ENCODE data around the gene CD207.
"Not testable (repeated sequence)": the region's sequence is repeated elsewhere in the genome, so short reads cannot be mapped to it uniquely, and the experiment has no call there.

CD207 gene

GRCh38 chr2:70835643-70836042, at the start of gene CD207:
CD207 (minus strand) TSS chr2:70835816; CDS start chr2:70835776, 40 bp downstream.
- no peak for DNase-seq (ENCODE audit: low read depth in 2 of 2)

DNA sequence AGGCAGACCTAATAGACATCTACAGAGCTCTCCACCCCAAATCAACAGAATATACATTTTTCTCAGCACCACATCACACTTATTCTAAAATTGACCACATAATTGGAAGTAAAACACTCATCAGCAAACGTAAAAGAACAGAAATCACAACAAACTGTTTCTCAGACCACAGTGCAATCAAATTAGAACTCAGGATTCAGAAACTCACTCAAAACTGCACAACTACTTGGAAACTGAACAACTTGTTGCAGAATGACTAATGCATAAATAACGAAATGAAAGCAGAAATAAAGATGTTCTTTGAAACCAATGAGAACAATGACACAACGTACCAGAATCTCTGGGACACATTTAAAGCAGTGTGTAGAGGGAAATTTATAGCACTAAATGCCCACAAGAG, 42.9 kb upstream of the CD207 start:
- DNase-seq (ENCODE audit: low read depth in 2 of 2): not testable (repeated sequence)

DNA sequence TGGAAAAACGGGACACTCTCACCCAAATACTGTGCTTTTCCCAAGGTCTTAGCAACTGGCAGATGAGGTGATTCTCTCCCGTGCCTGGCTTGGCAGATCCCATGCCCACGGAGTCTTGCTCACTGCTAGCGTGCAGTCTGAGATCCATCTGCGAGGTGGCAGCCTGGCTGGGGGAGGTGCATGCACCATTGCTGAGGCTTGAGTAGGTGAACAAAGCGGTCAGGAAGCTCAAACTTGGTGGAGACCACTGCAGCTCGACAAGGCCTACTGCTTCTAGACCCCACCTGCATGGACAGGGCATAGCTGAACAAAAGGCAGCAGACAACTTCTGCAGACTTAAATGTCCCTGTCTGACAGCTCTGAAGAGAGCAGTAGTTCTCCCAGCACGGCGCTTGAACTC, 40.5 kb upstream of the CD207 start:
- not testable (repeated sequence) for DNase-seq (ENCODE audit: low read depth in 2 of 2)

DNA sequence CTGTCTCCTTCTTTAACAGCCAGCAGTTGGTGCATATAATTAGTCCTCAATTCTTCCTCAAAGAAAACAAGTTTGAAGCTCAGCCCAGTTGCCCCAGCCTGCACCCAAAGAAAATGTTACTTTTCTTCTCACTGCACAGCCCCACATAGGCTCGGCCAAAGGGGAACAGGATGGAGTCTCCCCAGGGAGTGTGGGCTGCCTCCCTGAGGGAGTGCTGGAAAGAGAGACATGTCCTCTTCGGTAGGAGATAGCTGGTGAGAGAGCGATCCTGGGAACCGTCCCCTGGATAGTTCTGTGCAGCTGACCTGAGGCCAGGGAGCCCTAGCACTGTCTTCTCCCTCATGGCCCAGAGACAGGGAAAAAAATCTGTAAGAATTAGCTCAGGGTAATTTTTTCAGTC, 37.9 kb upstream of the CD207 start:
- DNase-seq (ENCODE audit: low read depth in 2 of 2): no peak

DNA sequence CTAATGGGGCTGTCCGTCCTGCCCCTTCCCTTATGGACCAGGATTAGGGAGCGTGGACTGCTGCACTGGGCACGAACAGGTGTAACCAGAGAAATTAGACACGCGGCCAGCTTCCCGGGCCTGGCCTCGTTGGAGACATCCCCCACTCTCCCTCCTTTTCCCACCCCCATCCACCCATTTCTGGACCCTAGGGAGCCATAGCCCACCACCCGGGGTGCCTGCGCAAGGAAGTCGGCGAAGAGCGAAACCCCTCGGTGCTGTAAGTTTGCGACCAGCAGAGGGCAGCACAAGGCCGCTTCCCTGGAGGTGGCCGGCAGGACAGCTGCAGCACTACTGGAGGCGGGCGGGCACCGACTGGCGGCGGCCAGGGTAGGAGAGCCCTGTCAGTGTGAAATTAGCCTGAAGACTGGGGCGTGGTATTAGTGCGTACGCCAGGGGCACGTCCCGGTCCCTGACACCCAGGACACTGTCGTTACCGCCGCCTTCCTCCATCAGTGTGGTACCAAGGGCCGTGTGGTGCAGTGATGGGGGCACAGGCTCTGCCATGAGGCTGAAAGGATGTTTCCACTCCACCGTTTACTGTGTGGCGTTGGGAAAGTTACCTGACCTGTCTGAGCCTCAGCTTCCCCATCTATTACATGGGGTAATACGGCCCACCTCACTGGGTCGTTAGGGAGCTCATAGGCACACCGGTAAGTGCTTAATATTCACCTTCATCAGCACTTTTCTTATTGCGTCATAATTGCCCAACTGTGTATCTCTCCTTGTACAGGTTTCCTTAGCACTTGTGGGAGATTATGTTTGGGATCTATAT, 36.0 kb upstream of the CD207 start:
- peak; percentile 57 for DNase-seq (ENCODE audit: low read depth in 2 of 2)

DNA sequence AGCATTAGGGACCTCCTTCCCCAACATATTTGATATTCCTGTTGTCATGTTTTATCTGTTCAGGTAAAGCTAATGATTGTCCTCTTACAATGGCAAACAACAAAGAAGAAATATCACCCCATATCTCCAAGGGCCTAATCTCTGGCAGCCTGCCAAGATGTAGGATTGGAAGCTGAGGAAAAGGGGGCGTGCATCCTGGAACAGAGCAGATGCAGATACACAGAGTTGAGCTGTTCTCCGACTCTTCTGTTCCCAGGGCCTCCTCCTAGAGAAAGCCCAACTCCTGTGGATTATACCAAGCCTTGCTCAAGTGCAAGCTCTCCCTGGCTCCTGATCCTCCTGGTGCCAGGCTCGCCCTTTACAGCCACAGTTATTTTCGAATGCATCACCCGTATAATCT, 35.2 kb upstream of the CD207 start:
- DNase-seq (ENCODE audit: low read depth in 2 of 2): no peak

DNA sequence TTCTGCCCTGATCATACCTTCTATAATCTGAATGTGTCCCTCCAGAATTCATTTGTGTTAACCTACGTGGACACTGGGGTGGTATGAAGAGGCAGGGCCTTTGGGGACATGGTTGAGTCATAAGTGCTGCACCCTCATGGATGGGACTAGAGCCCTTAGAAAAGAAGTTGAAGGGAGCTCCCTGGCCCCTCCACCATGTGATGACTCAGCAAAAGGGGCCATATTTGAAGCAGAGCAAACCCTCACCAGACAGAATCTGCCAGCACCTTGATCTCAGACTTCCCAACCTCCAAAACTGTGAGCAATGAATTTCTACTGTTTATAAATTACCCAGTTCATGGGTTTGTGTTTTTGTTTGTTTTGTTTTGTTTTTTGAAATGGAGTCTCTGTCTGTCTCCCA, 33.4 kb upstream of the CD207 start:
- DNase-seq (ENCODE audit: low read depth in 2 of 2): no peak

DNA sequence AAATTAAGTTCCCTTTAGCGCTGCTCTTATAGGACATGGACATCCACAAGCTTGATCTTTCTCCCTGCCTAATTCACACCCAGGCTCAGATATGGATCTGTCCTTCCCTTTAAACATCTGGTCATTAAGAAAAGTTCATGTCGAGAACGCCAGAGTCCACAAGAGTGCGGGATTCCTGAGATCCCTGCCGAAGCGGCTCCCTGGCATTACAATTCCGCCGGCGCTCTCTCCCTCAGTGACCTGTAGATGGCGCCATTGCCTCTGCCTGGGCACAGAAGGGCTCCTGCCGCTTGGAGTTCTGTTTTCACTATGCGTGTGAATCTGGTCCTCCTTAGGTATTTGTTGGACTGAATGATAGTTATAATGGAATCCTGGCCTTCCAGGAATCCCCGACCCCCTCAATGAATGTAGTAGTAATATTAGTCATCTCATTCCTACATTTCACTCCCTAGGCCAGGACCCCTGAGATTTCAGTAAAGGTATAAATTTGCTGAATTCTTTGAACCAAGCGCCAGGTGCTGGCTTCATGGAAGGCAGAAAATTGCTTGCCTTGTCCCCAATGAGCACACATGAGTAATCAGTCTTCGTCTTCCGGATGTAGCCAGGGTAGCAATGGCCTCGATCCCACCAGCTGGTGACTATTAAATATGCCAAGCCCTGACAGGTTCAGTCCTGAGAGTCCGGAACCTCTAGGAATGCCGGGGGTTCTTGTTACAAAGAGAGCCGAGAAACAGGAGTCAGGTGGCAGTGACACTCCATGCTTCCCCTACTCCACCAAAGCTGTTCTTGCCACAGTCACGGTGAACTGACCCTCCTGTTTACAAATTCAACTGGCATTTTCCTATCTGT, 26.4 kb upstream of the CD207 start:
- DNase-seq (ENCODE audit: low read depth in 2 of 2): peak; percentile 31 to 42

GRCh38 chr2:70855667-70856066, 20.1 kb upstream of the CD207 start:
- DNase-seq (ENCODE audit: low read depth in 2 of 2): no peak

GRCh38 chr2:70854411-70854810, 18.8 kb upstream of the CD207 start:
- no peak for DNase-seq (ENCODE audit: low read depth in 2 of 2)

GRCh38 chr2:70852824-70853223, 17.2 kb upstream of the CD207 start:
- no peak for DNase-seq (ENCODE audit: low read depth in 2 of 2)

DNA sequence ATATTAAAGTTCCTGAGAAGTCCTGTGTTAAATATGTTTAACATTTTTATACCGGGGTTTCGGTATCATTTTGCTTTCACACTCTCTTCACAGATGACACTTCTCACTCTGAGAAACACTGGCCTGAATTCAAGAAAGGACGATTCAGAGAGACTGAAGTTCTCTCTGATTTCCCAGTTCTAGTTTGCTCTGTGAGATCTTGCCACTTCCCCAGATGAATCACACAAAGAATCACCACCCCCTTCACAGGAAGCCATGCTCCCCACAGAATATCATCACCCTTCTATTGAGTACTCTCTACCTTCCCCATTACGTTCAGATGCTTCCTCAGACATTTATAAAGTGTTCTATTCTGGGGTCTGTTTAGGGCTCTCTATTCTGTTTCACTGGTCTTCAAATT, 16.1 kb upstream of the CD207 start:
- DNase-seq (ENCODE audit: low read depth in 2 of 2): peak in 1 of 2 donors; percentile 9

DNA sequence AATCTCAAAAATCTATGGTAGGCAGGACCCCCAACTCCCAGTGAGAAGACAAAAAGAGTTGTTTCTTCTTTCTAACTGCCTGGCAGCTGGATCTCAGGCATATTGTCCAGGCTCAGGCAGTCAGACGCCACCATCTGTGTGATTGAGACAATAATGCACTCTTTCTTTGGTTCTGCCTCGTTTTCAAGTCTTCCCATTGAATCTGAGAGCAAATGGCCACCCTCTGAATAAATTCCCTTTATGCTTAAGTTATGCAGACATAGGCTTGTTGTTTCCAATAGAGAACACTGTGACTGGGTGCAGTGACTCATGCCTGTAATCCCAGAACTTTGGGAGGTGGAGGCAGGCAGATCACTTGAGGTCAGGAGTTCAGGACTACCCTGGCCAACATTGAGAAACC, 15.3 kb upstream of the CD207 start:
- no peak for DNase-seq (ENCODE audit: low read depth in 2 of 2)

DNA sequence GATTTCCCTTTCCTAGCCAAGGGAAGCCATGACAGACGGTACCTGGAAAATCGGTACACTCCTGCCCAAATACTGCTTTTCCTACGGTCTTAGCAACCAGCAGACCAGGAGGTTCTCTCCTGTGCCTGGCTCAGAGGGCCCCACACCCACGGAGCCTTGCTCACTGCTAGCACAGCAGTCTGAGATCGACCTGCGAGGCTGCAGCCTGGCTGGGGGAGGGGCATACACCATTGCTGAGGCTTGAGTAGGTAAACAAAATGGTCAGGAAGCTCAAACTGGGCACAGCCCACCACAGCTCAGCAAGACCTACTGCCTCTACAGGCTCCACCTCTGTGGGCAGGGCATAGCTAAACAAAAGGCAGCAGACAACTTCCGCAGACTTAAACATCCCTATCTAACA, 6.8 kb upstream of the CD207 start:
- DNase-seq (ENCODE audit: low read depth in 2 of 2): no peak

GRCh38 chr2:70837980-70838925, 2.6 kb upstream of the CD207 start:
- no peak for DNase-seq (ENCODE audit: low read depth in 2 of 2)

GRCh38 chr2:70834881-70835280, 735 bp downstream of the CD207 start:
- no peak for DNase-seq (ENCODE audit: low read depth in 2 of 2)

- no peak for DNase-seq (ENCODE audit: low read depth in 2 of 2)
Measured at GRCh38 chr2:70834106-70834505, 1.5 kb downstream of the CD207 start.

- DNase-seq (ENCODE audit: low read depth in 2 of 2): no peak
Measured at GRCh38 chr2:70833246-70833645, 2.4 kb downstream of the CD207 start.

- DNase-seq (ENCODE audit: low read depth in 2 of 2): no peak
Measured at GRCh38 chr2:70832386-70832785, 3.2 kb downstream of the CD207 start.

DNA sequence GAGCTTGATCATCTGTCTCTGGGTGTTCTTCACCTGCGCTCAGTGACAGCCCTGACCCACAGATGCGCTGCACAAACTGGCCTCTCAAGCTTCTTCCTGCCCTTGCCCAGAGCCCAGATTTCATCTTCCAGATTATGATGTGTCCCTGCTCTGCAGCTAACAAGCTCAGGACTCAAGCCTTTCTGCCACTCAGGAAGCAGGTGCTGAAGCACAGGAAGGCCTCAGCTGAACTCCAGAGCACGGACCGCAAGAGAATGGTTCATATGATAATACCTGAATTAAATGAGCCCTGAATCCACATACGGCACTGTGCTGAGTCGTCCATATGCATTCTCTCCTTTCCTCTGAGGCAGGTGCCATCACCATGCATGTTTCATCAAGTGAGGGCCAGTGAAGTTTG, 3.8 kb downstream of the CD207 start:
- DNase-seq (ENCODE audit: low read depth in 2 of 2): no peak

- no peak for DNase-seq (ENCODE audit: low read depth in 2 of 2)
Measured at GRCh38 chr2:70830366-70830765, 5.2 kb downstream of the CD207 start.

- DNase-seq (ENCODE audit: low read depth in 2 of 2): no peak
Measured at GRCh38 chr2:70829916-70830315, 5.7 kb downstream of the CD207 start.

Measured in stimulated activated CD8-positive, alpha-beta memory T cell treated with anti-CD3 and anti-CD28 coated beads, Interleukin-15, amount 100 ng/mL, for 4 hours (primary cell).